Posterior cingulate gyrus (tissue), 11 donors: ENCODE results near the gene GSC2.

ENCODE experiments used
- DNase-seq, 10 donors: peaks; one replicate each; pipeline versions ENCODE4 v3.0.0 to v3.0.0-alpha.2; 2020 to 2021; ENCODE audit warnings: mixed read lengths in 3 of 10
- intact Hi-C: fragments of 100-400 bp; cut with DNase I; formaldehyde crosslinking; loops from one replicate; pipeline ENCODE4 v1.15.1; 2023

GSC2 gene

DNA sequence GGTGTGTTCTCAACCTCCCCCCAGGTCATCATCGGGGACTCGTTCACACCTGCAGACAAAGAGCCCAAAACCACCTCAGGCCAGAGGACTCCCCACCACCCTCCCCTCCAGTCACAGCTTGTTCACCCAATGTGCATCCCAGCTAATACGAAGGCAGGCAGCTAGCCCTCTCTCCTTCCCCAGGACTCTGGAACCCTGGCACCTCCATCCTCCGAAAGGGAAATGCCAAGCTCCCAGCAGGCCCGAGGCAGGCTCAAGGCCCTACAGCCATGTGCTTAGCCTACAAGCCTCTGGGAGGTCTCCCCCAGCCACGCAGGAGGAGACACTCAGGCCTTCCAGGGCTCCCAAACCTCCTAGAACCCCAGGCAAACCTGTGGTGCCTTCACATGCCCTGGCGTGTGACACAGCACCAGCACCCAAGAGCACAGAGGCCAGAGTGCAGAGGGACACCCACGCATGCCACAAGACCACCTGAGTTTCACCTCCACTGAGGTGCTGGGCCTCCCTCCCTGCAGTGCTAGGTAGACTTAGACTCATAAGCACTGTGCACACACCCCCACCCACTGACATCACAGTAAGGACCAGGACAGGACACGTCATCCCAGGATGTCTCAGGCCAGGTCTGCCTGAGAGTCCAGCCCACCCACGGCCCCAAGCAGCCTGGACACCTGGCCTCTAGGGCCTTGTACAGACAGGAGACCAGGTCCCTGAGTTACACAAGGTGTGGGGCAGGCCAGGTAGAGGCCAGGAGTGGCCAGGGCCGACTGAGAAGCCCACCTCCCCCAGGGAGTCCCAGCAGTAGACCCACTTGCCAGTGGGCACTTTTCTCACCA, 12.5 kb downstream of the GSC2 start:
- no peak for DNase-seq

DNA sequence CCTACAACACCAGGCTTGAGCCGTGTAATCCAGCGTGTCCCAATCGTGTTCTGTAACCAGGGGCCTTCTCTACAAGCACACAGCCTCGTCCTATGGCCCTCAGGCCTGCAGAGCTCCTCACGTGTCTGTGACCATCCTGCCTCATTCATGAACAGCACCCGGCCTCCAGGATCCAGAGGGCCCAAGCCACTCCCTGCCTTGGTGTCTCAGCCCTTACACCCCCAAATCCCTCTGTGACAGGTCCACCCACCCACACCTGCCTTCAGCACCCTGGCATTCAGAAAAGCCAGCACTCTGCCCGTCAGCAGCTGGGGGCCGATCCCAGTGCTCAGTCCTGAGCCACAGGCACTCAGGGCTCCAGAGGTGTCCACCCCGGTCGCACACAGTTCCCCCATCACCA, 13.2 kb downstream of the GSC2 start:
- no peak for DNase-seq
- intact Hi-C loops, result no loop called here

More for the DNA sequence above, 12.5 kb downstream of the GSC2 start:
- intact Hi-C loops, result no loop called here

DNA sequence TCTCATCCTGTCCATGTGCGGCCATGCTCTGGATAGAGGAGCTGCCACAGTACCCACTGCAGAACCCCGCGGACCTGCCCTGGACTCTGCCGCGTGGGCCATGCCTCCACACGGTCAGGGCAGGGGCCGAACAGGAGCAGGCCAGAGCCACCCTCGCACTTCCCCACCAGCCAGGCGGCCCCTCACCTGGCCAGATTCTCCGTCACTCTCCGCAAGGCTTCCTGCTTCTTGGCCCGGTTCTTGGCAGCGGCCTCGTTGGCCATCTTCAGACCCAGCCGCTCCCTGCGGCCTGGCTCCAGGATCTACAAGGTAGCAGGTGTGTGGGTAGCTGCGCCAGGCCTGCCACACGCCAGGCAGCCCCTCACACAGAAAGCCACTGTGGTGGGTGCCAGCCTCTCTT, 15.2 kb downstream of the GSC2 start:
- intact Hi-C loops, result no loop called here
- DNase-seq, result no peak

DNA sequence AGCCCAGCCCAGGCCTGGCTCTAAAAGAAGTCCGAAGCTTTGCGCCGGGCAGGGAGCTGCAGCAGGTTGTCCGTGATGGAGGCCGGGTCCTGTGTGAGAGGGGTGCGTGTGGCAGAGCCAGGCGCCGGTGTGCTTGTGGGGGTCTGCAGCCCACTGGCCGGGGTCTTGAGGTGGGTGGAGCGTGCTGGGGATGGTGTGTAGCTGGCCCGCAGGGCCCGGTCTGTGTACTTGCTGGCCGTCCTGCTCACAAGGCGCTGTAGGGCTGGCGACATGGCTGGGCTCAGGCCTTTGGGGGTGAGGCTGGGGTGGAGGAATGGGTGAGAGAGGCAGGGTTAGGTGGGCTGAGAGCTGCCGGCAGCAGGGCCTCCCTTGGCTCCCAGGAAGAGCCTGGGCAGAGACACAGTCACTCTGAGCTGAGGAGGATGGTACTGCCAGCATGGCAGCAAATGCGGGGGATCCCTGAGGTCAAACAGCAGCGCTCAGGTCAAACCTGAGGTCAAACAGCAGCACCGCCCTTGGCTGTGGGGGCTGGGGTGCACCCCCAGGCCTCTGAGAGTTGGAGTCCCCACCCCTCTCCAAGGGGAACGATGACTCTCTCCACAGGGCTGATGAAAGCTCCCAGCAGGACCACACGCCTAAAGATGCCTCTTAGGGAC, 15.8 kb downstream of the GSC2 start:
- DNase-seq, result no peak
- intact Hi-C loops, result no loop called here

DNA sequence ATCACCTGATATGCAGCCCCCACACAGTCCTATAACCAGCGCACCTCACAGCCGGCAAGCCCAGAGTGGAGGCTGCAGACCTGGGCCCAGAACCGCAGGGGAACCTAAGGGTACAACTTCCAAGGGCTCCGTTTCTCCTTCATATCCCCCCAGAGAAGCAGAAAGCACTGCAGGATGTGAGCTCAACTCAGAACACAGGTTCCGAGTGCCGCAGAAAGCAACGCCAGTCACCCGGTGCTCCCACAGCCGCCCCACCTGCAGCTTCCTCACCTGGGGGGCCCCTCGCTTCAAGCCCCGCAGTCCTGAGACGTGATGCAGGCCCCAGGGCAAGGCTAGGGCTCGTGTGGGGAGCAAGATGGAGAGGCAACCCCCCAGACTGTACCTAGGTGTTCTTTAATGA, 16.5 kb downstream of the GSC2 start:
- DNase-seq, result no peak
- intact Hi-C loops, result no loop called here

DNA sequence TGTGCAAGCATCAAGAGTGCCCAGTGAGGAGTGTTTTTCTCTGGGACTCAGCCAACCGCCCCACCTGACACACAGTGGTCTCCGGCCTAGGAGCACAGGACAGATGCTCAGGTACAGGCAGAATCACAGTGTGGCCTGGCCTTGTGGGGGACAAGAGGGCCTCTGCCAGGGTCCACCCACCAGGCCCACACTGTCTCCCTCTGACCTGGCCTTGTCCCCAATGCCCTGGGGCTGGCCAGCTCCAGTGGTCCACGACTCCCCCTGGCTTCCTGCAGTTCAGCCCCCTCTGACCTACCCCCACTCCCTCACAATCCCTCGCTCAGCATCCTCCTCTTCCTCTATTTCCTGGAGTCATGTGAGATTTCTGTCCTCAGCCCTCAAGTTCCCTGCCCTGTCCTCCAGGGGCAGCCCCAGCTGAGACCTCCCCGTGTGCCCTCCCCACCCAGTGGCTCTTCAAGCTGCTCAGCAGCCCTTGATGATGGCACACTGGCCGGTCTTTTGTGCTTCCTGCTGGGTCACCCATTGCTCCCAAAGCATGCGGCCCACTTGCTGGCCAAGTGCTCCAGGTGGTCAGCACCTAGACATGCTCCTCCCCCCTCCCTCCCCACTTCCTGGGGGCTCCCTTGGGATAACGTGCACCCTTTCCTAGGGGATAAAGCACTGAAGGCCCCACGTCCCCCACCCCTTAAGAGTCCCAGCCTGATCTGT, 17.2 kb downstream of the GSC2 start:
- no peak for DNase-seq
- intact Hi-C loops, result no loop called here

DNA sequence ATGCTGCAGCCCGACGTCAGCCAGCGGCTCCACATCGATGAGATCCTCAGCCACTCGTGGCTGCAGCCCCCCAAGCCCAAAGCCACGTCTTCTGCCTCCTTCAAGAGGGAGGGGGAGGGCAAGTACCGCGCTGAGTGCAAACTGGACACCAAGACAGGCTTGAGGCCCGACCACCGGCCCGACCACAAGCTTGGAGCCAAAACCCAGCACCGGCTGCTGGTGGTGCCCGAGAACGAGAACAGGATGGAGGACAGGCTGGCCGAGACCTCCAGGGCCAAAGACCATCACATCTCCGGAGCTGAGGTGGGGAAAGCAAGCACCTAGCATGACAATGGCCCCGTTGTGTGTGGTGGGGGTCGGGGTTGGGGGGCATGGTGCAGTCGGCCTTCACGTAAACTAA, 17.9 kb downstream of the GSC2 start:
- intact Hi-C loops, result no loop called here
- no peak for DNase-seq

DNA sequence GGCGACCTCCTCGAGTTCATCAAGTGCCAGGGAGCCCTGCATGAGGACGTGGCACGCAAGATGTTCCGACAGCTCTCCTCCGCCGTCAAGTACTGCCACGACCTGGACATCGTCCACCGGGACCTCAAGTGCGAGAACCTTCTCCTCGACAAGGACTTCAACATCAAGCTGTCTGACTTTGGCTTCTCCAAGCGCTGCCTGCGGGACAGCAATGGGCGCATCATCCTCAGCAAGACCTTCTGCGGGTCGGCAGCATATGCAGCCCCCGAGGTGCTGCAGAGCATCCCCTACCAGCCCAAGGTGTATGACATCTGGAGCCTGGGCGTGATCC, 18.4 kb downstream of the GSC2 start:
- DNase-seq, result no peak
- intact Hi-C loops, result no loop called here

DNA sequence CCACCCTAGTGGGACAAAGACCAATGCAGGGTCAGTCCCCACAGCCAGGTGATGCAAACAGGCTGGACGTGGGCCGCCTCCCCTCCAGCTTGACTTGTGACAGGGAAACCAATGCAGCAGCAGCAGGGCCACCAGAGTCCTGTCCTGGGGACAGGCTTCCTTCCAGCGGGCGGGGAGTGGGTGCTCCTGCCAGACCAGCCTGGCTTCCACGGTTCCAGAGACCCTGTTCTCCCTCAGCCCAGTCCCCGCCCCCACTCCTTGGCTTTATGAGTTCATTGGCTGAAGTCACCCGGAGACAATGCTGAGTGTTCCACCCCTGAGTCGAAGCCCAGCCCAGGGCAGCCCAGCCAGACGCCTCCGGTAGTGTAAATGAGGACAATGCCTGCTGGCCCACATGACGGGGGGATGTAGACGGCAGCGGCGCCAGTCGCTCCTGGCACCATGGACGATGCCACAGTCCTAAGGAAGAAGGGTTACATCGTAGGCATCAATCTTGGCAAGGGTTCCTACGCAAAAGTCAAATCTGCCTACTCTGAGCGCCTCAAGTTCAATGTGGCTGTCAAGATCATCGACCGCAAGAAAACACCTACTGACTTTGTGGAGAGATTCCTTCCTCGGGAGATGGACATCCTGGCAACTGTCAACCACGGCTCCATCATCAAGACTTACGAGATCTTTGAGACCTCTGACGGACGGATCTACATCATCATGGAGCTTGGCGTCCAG, 19.0 kb downstream of the GSC2 start, which contains the start of gene TSSK2:
Gene TSSK2, plus strand, starts transcription at position 350 of the 726 bp plus-strand sequence. Its CDS starts 92 bp downstream, at position 442.
- intact Hi-C loops, result no loop called here
- DNase-seq, result peak in 1 of 10 donors; percentile 74

DNA sequence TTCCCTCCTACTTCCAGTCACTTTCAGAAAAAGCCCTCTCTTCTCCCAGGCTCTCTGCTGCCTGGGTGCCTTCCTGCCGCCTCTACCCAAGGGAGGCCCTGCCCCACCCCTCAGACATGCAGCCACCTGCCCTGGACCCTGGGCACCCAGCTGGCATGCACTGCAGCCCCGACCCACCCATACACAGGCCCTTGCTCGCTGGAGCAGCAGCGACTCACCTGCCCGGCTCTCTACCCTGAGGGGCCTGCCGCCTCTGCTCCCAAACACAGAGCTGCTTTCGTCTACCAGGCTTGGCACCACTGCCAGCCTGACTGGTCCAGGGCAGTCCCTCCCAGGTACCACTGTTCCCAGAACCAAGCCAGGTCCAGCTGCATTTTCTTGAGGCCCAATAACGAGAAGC, 20.2 kb downstream of the GSC2 start:
- DNase-seq, result no peak
- intact Hi-C loops, result no loop called here

DNA sequence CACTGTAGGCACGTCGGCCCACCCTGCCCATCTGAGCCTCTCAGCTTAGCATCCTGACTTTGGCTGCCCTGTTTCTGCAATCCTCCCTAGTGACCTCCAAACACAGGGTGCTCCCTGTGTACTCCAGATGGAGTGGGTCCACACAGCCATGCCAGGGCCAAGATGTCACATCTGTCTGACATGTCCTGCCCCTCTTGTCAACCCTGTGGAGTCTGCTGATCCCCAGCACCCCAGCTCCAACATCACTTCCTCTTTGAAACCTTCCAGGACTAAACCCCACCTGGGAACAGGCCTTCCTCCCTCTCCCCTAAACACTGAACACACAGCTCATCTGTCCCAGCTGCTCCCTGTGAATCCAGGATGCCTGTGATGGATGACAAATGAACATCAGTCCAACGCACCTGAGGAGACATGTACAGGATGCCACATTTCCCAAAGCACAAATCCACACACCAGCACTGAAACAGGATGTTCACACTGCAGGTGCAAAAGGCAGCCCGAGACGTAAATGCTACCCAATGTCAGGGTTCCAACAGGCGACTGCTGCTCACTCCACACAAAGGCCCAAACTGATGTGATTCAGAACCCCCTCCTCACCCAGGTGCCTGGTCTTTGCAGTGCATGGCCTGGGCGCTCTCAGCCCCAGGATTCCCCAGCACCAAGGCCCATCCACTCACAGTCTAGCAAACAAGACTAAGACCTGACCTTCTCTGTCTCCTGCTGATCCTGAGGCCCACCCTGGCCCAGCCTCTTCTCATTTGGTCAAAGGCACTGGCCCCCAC, 21.0 kb downstream of the GSC2 start:
- intact Hi-C loops, result no loop called here
- DNase-seq, result no peak

DNA sequence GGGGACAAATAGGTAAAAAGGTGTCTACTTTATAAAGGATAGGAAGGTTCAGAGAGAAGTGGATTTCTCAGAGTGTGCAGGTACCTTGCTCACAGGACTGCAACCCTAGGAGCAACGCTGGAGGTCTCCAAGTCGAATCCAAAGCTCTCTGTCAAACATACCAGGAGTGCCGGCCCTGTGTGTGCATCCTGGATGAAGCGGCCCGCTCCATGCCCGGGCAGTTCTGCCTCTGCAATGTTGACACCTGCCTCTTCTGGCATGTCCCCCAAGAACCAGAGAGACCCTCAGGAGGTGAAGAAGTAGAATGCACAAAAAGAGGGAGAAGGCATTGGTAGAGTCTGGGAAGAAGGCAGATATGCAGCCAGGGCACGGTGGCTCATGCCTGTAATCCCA, 22.1 kb downstream of the GSC2 start:
- intact Hi-C loops, result no loop called here
- DNase-seq, result peak in 1 of 10 donors; percentile 53

DNA sequence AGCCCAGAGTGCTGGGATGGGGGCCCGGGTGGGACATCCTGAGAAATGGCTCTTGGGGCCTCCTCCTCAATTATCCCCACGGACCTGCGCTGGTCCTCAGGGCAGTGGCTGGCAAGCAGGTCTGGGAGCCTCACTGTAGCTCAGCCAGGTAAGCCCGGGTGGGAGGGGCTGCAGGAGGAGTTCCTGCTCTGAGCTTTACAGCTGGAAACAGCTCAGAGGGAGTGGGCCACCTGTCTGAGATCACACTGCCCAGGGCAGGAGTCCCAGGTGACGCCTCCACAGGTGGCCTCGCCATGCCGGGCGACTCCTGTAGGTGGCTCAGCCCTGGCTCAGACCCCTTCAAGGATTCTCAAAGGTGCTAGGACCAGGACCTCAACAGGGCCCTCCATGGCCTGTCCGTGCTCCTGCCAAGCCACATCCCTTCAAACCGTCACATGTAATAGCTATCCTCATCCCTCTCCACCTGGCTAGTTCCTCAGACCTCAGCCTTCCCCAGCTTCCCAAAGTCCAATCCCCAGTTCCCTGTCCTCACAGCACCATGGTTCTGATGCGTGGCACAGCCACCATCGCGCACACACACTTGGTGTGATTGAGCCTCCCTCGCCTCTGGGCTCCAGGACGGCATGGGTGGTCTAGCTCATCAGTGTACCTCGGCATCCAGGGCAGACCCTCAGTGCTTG, 22.6 kb downstream of the GSC2 start:
- intact Hi-C loops, result no loop called here
- peak in 2 of 10 donors; percentile 44 to 61 for DNase-seq

DNA sequence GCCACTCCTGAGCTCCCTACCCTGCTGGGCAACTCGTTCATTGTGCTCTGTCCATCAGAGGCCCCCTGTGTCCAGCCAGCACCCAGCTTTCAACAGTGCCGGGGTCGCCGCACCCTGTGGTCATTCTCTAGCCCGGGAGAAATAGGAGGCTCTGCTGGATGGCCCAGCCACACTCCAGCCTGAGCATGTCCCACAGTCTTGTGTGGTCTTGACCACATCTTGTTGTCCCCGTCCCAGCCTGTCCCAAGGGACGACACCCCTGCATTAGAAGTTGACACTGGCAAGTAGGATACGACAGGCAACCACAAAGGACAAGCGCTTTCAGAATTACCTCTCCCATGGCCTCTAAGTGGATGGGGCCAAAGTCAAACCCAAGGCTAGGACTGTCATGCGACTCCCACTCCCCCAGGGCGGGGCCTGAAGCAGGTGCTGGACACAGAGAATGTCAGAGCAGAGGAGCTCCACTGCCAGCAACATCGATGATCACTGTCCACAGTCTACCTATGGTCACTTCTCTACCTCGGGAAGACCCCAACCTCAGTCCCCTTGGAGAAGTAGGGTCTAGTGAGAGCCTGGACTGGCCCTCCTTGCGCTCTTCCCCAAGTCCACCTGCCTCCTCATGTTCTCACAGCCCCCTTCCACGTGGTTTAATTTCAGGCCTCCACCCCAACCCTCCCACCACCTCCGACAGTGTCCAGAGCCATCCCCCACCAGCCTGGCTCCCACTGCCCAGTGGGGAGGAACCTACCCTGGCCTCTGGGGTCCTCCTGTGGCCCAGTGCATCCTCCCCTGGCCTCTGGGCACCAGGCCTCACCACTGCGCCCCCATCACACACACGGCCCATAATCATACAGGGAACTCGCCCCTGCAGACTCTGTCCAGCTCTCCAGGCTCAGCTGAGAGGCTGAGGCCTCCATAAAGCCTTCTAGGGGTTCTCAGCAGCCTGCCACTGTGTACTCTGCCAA, 23.5 kb downstream of the GSC2 start:
- intact Hi-C loops, result no loop called here
- DNase-seq, result peak in 2 of 10 donors; percentile 48 to 65

DNA sequence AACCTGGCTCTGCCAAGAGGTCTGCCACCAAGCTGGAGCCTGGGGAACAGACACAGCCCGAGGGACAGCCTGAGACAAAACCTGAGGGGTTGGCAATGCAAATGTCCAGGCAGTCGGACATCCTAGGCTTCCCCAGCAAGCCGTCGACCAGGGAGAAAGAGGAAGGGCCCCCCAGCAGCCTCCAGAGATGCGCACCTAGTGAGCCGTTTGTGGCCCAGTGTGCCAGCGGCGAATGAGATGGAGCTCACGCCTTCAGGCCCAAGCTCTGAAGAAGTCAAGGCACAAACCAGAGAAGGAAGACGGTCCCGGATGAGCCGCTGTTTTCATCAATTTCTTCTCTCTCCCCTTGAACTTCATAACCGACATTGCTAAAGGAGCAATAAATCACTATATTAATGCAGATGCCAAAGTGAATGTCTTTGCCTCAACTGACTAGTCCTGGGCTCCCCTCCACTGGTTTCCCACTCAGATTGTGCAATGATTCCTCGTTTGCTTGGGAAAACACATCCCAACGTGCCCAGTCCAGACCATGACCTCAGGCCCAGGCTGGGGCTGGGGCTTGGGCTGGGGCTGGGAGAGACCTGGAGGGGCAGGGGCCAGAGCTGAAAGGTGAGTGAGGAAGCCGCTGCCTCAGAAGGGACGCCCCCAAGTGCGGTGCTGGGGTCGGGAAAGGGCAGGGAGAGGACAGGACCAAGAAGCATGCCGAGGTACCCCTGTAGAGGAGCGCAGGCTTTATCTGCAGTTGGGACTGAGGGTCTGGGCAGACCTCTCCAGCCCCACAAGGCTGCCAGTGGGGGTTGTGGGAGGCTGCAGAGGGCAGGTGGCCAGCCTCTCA, 24.4 kb downstream of the GSC2 start:
- DNase-seq, result peak in 2 of 10 donors; percentile 66 to 69
- intact Hi-C loops, result no loop called here

DNA sequence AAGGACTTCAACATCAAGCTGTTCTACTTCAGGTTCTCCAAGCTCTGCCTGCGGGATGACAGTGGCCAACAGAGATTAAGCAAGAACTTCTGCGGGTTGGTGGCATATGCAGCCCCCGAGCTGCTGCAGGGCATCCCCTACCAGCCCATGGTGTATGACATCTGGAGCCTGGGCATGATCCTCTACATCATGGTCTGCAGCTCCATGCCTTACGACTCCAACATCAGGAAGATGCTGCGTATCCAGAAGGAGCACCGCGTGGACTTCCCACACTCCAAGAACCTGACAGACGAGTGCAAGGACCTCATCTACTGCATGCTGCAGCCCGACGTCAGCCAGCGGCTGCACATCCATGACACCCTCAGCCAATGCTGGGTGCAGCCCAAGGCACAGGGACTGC, 25.1 kb downstream of the GSC2 start:
- intact Hi-C loops, result no loop called here
- peak in 1 of 10 donors; percentile 59 for DNase-seq

DNA sequence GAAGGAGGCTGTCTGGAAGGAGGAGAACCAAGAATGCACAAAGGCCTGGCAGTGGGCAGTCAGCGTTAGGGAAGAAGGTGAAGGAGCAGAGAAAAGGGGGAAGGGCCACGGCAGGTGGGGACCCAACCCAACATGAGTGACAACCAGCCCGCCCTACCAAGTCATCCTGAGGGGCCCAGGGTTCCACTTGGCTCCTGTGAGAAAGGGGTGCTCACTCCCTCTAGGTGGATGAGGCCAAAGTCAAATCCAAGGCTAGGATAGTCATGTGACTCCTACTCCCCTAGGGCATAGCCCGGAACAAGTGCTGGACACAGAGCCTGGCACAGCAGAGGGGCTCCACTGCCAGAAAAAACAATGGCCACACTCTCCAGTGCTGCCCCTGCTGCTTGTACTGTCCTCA, 25.7 kb downstream of the GSC2 start:
- intact Hi-C loops, result no loop called here

More for the DNA sequence above, 25.7 kb downstream of the GSC2 start:
- peak in 1 of 10 donors; percentile 47 for DNase-seq
